Spleen (tissue), 7 donors: ENCODE measurements around the gene ATP6V0E1.
A peak's percentile ranks its signal among the peaks of the same experiment; 100 is the strongest.

Experiments used
- POLR2A ChIP-seq, 3 donors: fragments of 450-650 bp; IDR thresholded peaks; one replicate each; pipeline ENCODE4 v1.5.1; 2017; ENCODE audit warnings: antibody characterized with exemption in 3 of 3, mild to moderate bottlenecking in 1 of 3
- POLR2AphosphoS5 ChIP-seq, 3 donors: sonication (generic); formaldehyde crosslinking; IDR thresholded peaks; one replicate each; pipeline ENCODE4 v1.5.1; 2017; ENCODE audit warnings: antibody characterized with exemption in 3 of 3
- TF ChIP-seq, protein P1 (sequence below), 11 experiments: fragments of 200-600 bp in 7 of 11; fragments of 450-650 bp in 4 of 11; sonication (generic) in 4 of 11; IDR thresholded peaks in 8 of 11; conservative IDR thresholded peaks in 3 of 11; 1 replicate in 7 of 11; 2 replicates in 4 of 11; pipeline versions ENCODE4 v1.4.0 to v1.8.0; 2016 to 2021; ENCODE audit warnings: antibody characterized with exemption in 11 of 11, inconsistent platforms in 4 of 11, mild to moderate bottlenecking in 1 of 11
- donor health status: DM: no; HTN: no; CAD: no; lungs with moderate emphysema.
- donor health status: DM: no; HTN: no; CAD: no.
- donor health status: DM: no; HTN: no; CAD: no.

DNA sequence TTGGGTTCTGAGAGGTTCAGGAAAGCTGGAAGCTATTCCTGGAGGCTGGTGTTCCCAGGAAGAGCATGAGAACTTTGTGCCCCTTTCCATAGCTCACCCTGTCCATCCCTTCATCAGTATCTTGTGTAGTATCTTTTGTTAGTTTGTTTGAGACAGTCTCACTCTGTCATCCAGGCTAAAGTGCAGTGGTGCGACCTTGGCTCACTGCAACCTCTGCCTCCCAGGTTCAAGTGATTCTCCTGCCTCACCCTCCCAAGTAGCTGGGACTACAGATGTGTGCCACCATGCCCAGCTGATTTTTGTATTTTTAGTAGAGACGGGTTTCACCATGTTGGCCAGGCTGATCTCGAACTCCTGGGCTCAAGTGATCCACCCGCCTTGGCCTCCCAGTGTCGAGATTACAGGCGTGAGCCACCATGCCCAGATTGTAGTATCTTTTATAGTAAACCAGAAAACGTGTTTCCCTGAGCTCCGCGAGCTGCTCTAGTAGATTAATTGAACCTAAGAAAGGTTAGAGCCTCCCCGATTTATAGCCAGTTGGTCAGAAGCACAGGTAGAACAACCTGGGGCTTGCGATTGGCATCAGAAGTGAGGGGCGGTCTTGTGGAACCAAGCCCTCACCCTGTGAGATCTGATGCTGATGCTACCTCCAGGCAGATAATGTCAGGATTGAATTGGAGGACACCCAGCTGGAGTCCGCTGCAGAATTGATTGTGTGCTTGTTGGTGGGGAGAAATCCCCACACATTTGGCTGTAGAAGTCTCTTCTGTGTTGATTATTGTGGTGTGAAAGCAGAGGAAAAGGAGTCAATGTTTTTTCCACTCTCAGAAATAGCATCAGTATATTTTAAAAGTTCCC lies 32.3 kb downstream of the ATP6V0E1 start:
- TF ChIP-seq POLR2A (IDR thresholded peaks at IDR 0.05) = no peak
- TF ChIP-seq, protein P1, sequence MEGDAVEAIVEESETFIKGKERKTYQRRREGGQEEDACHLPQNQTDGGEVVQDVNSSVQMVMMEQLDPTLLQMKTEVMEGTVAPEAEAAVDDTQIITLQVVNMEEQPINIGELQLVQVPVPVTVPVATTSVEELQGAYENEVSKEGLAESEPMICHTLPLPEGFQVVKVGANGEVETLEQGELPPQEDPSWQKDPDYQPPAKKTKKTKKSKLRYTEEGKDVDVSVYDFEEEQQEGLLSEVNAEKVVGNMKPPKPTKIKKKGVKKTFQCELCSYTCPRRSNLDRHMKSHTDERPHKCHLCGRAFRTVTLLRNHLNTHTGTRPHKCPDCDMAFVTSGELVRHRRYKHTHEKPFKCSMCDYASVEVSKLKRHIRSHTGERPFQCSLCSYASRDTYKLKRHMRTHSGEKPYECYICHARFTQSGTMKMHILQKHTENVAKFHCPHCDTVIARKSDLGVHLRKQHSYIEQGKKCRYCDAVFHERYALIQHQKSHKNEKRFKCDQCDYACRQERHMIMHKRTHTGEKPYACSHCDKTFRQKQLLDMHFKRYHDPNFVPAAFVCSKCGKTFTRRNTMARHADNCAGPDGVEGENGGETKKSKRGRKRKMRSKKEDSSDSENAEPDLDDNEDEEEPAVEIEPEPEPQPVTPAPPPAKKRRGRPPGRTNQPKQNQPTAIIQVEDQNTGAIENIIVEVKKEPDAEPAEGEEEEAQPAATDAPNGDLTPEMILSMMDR (IDR thresholded peaks at IDR 0.05 in 8 of 11, conservative IDR thresholded peaks at IDR 0.05 in 3 of 11) = no peak
- TF ChIP-seq POLR2AphosphoS5 (IDR thresholded peaks at IDR 0.05) = peak in 1 of 3 donors; percentile 9
